Measurements from ENCODE around the gene B4GALNT4. TPM values are rescaled to one million over a fixed set of nuclear protein-coding genes. Genes with fewer than 3 reads are reported as not detected.
"Not testable (repeated sequence)": the region's sequence is repeated elsewhere in the genome, so short reads cannot be mapped to it uniquely, and the experiment has no call there.

B4GALNT4 gene
- total RNA-seq, 1 experiment from 2014 or later = 8.1 TPM

GRCh38 chr11:405323-405953 is 36.1 kb downstream of the B4GALNT4 start:
- no peak for DNase-seq (ENCODE audit: extremely low read depth, low read depth)

GRCh38 chr11:405954-406795 is 36.9 kb downstream of the B4GALNT4 start:
- no peak for DNase-seq (ENCODE audit: extremely low read depth, low read depth)

- DNase-seq (ENCODE audit: extremely low read depth, low read depth) = peak; percentile 60
These were observed 37.7 kb downstream of the B4GALNT4 start for GRCh38 chr11:406796-407650.

GRCh38 chr11:407651-408123 is 38.4 kb downstream of the B4GALNT4 start:
- no peak for DNase-seq (ENCODE audit: extremely low read depth, low read depth)

- DNase-seq (ENCODE audit: extremely low read depth, low read depth) = no peak
These were observed 39.1 kb downstream of the B4GALNT4 start for GRCh38 chr11:408154-409007.

GRCh38 chr11:409008-409599 is 39.8 kb downstream of the B4GALNT4 start:
- no peak for DNase-seq (ENCODE audit: extremely low read depth, low read depth)

GRCh38 chr11:409600-410483 is 40.5 kb downstream of the B4GALNT4 start:
- DNase-seq (ENCODE audit: extremely low read depth, low read depth) = no peak

GRCh38 chr11:410711-411110 is 41.4 kb downstream of the B4GALNT4 start:
- DNase-seq (ENCODE audit: extremely low read depth, low read depth) = not testable (repeated sequence)

- DNase-seq (ENCODE audit: extremely low read depth, low read depth) = not testable (repeated sequence)
These were observed 42.2 kb downstream of the B4GALNT4 start for GRCh38 chr11:411520-411919.

- DNase-seq (ENCODE audit: extremely low read depth, low read depth) = no peak
These were observed 43.4 kb downstream of the B4GALNT4 start for GRCh38 chr11:412641-413119.

GRCh38 chr11:413120-414081 is 44.1 kb downstream of the B4GALNT4 start:
- DNase-seq (ENCODE audit: extremely low read depth, low read depth) = no peak

GRCh38 chr11:414318-414857 is 45.1 kb downstream of the B4GALNT4 start:
- DNase-seq (ENCODE audit: extremely low read depth, low read depth) = no peak

- DNase-seq (ENCODE audit: extremely low read depth, low read depth) = no peak
These were observed 46.3 kb downstream of the B4GALNT4 start for GRCh38 chr11:415640-416041.

- no peak for DNase-seq (ENCODE audit: extremely low read depth, low read depth)
These were observed 46.9 kb downstream of the B4GALNT4 start for GRCh38 chr11:416051-416756.

GRCh38 chr11:416757-417621 is 47.7 kb downstream of the B4GALNT4 start:
- DNase-seq (ENCODE audit: extremely low read depth, low read depth) = no peak

Data from NCI-H460 (cell line).